Sciatic nerve (tissue), 2 donors: Measurements from ENCODE around the gene CYB5B. TPM values are rescaled to one million over a fixed set of nuclear protein-coding genes. Genes with fewer than 3 reads are reported as not detected.

Experiments used
- ATAC-seq: fragments of 200-7000 bp; cut with Tn5 transposase; one replicate; pipeline ENCODE4 v1.9.1; 2020; ENCODE audit warnings: mild to moderate bottlenecking, moderate library complexity
- DNase-seq: peaks from one replicate; pipeline ENCODE4 v3.0.0-alpha.2; 2020; ENCODE audit warnings: low spot score
- intact Hi-C: fragments of 100-400 bp; cut with DNase I; formaldehyde crosslinking; loops from one replicate; pipeline ENCODE4 v1.14.2; 2022
- total RNA-seq: library from RNA; stranded (reverse); fragmentation: NEBNext Ultra II Directional; extraction: Animal tissue kit (Norgen Biotek cat#: 25700); gene quantifications from one replicate; pipeline ENCODE4 v1.2.1, GENCODE V29; 2021
- donor health status: DM: no; HTN: no; CAD: no.
- donor health status: DM: no; HTN: no; CAD: no.

Gene CYB5B
- total RNA-seq, 1 donor from 2014 or later: 62.5 TPM

- ATAC-seq: no peak
These were observed 77.7 kb downstream of the CYB5B start for GRCh38 chr16:69501956-69502745.

GRCh38 chr16:69503244-69503643, 78.8 kb downstream of the CYB5B start:
- no peak for DNase-seq
- no peak for ATAC-seq
- intact Hi-C loops: no loop called here

More at GRCh38 chr16:69501956-69502745, 77.7 kb downstream of the CYB5B start:
- no peak for DNase-seq
- intact Hi-C loops: no loop called here

GRCh38 chr16:69508033-69508755, 83.8 kb downstream of the CYB5B start:
- intact Hi-C loops: no loop called here
- ATAC-seq (no peak), DNase-seq (no peak)

- DNase-seq (no peak), ATAC-seq (no peak)
- intact Hi-C loops: no loop called here
These were observed 84.7 kb downstream of the CYB5B start for GRCh38 chr16:69509125-69509524.

- intact Hi-C loops: no loop called here
- ATAC-seq (no peak), DNase-seq (no peak)
These were observed 87.2 kb downstream of the CYB5B start for GRCh38 chr16:69511651-69512050.

- ATAC-seq (no peak), DNase-seq (no peak)
- intact Hi-C loops: no loop called here
These were observed 89.0 kb downstream of the CYB5B start for GRCh38 chr16:69513180-69513966.

- ATAC-seq (no peak), DNase-seq (no peak)
- intact Hi-C loops: no loop called here
These were observed 89.9 kb downstream of the CYB5B start for GRCh38 chr16:69514356-69514755.

Other genes starting within 250 kb of the CYB5B start
- gene SNTB2, start 237.5 kb upstream of the CYB5B start, total RNA-seq: 64.0 TPM
- 24.8 TPM for gene VPS4A, start 113.3 kb upstream of the CYB5B start, total RNA-seq
- 6.0 TPM for gene PDF, start 94.0 kb upstream of the CYB5B start, total RNA-seq
- 36.4 TPM for gene COG8, start 85.1 kb upstream of the CYB5B start, total RNA-seq
- gene NIP7, start 84.8 kb upstream of the CYB5B start, total RNA-seq: 10.5 TPM
- gene TMED6, start 72.8 kb upstream of the CYB5B start, total RNA-seq: not detected
- gene TERF2, start 38.6 kb upstream of the CYB5B start, total RNA-seq: 42.0 TPM
- gene NFAT5, start 141.3 kb downstream of the CYB5B start, total RNA-seq: 87.0 TPM